HG03108 (cell line): Measurements from ENCODE around the gene VAPB.

Source experiments
- ATAC-seq: cut with Tn5 transposase; IDR thresholded peaks from one replicate; pipeline ENCODE4 v1.9.1; 2021; ENCODE audit warnings: moderate library complexity; ENCODE audit not compliant: unreplicated experiment

The VAPB gene

DNA sequence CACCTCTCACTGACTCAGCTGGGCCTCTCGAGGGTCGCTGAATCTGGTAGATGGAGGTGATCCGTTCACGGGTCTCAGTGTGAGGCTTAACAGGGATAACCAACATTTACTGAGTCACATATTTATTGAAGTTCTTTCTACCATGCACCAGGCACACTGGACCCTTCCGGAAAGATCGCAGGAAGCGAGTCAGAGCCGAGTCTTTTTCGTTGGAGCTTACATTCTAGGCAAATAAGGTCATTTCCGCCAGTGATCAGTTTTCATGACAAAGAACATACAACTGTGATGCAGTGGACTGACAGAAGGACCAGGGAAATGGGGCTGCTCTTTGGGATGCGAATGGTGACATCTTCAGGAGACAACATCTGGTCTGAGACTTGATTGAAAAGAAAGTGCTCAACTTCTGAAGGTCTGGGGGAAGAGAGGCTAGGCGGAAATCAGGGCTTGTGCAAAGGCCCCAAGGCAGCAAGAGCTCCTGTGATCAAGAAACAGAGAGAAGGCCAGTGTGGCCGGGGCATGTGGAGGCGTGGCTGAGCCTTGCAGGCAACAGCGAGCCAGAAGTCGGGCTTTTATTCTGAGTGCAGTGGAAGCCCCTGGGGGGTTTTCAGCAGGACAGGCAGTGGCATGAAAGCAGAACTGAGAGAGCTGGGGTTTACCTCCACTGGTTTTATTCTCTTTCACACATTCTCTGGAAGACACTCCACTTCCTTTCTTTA, 69.5 kb downstream of the VAPB start:
- ATAC-seq = peak; percentile 97

GRCh38 chr20:58459058-58459750, 70.2 kb downstream of the VAPB start:
- peak; percentile 6 for ATAC-seq

GRCh38 chr20:58461104-58461503, 72.1 kb downstream of the VAPB start:
- ATAC-seq = no peak

DNA sequence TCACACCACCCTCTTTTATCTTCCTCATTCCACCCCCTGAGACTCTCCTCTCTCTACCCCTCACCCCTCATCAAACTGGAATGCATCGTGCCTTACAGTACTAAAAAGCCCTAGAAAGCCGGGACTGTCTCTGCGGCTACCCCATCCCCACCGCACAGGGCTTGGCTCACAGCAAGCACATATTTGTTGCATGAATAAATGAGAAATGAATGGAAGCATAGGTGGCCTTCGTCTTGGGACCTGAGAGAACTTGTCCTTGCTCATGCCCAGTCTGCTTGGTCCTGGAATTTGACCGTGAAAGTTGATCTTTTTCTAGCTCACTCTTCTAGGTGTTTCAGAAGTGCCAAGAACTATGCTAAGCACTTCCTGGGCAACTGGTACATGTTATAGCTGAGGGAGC, 72.9 kb downstream of the VAPB start:
- no peak for ATAC-seq

DNA sequence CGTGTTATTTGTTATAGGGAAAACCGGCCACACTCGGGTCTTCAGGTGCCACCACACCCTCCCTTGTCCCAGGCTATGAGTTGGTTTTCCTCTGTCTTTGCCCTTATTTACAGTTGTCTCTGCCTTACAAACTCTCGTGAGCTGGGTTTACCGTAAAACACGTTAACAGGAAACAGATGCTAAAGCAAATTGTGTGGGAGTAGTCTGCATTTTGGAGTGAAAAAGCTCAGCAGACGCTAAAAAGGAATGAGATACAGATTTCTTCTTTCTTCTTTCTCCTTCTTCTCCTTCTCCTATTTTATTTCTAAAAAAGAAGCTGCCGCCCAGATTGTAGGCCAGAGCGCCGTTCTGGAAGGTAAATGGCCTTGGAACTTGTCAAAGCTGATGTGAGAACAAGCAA, 74.2 kb downstream of the VAPB start:
- ATAC-seq = no peak

DNA sequence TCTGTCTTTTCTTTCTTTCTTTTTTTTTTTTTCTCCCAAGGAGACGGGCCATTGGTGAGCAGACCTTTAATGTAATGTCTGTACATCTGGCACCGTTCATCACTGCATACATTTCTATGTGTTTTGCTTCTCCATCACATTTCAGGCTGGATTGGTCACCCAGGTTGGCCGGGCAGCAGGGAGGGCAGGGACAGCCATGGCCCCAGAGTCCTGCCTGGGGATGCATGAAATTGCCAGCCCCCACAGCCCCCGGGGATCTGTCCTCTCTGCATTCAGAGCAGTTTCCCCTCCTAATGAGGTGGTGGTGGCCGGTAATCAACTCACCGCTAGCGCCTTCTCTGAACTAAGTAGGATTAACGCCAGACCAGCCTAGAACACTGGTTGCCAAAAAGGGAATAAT, 75.8 kb downstream of the VAPB start:
- no peak for ATAC-seq

DNA sequence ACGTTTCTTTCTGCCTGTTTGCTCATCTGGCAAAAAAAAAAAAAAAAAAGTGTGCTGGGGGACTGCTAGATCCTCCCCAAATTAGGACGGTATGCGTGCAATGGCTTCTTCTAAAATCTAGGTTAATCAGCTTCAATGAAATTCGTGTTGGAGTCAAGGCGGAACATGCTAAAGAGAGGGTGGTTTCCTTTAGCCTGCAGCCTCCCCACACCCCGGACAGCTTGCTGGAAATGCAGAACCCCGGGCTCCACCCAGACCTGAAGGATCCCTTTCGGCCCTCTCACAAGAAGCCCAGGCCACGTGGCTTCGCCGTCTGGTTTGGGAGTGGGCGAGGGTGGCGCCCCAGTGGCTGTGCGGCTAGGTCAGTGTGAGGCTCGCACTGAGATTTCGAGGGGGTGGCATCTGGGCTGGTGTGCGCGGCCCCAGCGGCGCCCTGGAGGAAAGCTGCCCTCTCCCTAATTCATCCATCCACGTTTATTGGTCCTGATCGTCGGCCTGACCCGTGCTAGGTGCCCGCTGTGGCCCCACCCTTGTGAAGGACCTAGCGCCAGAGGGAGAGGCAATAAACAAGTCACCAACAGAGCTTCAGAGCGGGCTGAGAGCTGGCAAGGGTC, 77.2 kb downstream of the VAPB start:
- ATAC-seq = no peak

DNA sequence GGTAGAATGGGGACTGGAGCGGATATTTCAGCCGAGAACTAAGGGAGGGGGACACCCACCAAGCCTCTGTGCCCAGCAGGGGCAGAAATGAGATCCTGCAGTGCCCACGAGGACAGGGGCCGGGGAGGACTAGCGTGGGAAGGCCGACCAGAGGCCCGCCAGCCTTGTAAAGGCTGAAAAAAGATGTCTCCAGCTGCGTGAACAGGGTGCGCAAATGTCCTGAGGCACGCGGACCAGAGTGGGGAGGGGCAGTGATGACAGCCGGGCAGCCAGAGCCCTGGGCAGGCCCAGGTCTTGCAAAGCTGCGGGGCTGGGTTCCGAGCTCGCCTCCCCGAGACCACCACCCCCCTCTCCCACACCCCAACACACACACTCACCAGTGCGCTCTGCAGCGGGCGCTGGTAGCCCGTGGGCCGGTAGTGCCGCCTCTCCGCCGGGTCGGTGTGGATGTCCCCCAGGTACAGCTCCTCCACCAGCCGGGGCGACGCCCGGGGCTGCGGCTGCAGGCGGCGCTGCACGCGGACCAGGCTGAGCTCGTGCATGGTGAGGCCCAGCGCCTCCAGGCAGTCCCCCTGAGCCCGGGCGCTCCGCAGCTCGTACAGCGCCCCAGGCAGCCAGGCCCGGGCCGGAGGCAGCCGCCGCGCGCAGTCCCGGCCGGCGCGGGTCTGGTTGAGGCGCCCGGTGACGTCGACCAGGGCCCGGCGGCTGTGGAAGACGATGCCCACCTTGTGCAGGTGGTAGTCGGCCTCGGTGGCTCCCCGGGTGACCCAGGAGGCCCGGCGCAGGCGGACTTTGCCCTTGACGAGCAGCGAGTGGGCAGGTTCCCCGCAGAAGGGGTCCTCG, 77.9 kb downstream of the VAPB start:
- ATAC-seq = no peak

- ATAC-seq = no peak
These were observed 78.8 kb downstream of the VAPB start for GRCh38 chr20:58467572-58468527.

GRCh38 chr20:58469616-58470015, 80.6 kb downstream of the VAPB start:
- ATAC-seq = no peak

GRCh38 chr20:58470336-58471192, 81.5 kb downstream of the VAPB start:
- ATAC-seq = no peak

GRCh38 chr20:58471193-58472164, 82.5 kb downstream of the VAPB start:
- no peak for ATAC-seq

DNA sequence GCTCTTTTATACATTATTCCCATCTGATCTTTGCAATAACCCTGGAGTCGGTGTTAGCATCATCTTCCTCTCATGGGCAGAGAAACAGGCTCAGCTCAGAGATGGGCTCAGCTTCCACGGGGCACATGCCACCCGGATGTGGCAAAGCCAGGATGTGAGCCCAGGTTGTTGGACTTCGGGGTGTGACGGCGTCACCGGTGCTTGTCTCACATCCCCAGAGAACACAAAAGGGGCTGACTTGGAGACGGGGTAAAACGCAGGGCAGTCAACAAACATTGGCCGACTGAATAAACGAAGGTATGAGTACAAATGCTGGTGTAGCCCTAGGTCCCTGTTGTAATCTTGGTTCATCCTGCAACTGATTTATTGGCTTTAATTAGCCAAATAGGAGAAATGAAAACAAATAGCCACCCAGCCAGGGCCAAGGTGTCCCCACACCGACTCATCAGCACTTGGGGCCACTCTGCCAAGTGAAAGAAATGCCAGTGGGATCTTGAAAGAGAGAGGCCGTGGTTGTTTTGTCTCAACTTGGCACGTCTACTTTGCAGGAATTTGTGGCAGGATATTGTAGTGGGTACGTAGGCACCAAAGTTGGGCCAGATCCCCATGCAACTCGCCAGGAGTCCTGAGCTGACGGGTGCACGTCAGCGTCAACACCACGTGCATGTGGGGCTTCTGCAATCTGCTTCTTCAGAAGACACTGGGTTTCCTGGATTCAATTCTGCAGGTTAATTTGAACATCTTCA, 83.4 kb downstream of the VAPB start:
- no peak for ATAC-seq

- ATAC-seq = no peak
These were observed 84.7 kb downstream of the VAPB start for GRCh38 chr20:58473453-58474425.

GRCh38 chr20:58475466-58475865, 86.4 kb downstream of the VAPB start:
- ATAC-seq = no peak

GRCh38 chr20:58478141-58478805, 89.2 kb downstream of the VAPB start:
- no peak for ATAC-seq
